Upper lobe of left lung (tissue), 6 donors: ENCODE measurements around the gene EPHB4. TPM values are rescaled to one million over a fixed set of nuclear protein-coding genes. Genes with fewer than 3 reads are reported as not detected.

Experiments used
- ATAC-seq, 2 donors: fragments of 200-7000 bp; cut with Tn5 transposase; one replicate each; pipeline ENCODE4 v1.9.1; 2022; ENCODE audit warnings: mild to moderate bottlenecking in 2 of 2, moderate library complexity in 2 of 2; ENCODE audit not compliant: low FRiP score in 2 of 2
- DNase-seq, 2 donors: peaks; one replicate each; pipeline ENCODE4 v3.0.0-alpha.2; 2019 to 2020
- H3K27ac ChIP-seq, 4 donors: fragments of 200-600 bp; sonication (generic); one replicate each; pipeline ENCODE4 v1.5.1; 2016 to 2019
- H3K27me3 ChIP-seq, 4 donors: fragments of 200-600 bp; sonication (generic); one replicate each; pipeline ENCODE4 v1.5.1; 2017 to 2019
- H3K36me3 ChIP-seq, 4 donors: fragments of 200-600 bp; sonication (generic); one replicate each; pipeline ENCODE4 v1.5.1; 2016 to 2019
- H3K4me1 ChIP-seq, 4 donors: fragments of 200-600 bp; sonication (generic); one replicate each; pipeline ENCODE4 v1.5.1; 2018 to 2019
- H3K4me3 ChIP-seq, 4 donors: fragments of 200-600 bp; sonication (generic); one replicate each; pipeline ENCODE4 v1.5.1; 2017 to 2019; ENCODE audit warnings: mild to moderate bottlenecking in 2 of 4, moderate library complexity in 1 of 4
- H3K9me3 ChIP-seq, 4 donors: fragments of 200-600 bp; sonication (generic); one replicate each; pipeline ENCODE4 v1.5.1; 2018 to 2019
- EP300 ChIP-seq, 4 donors: sonication (generic); formaldehyde crosslinking; IDR thresholded peaks; one replicate each; pipeline ENCODE4 v1.5.1; 2017; ENCODE audit warnings: antibody characterized with exemption in 4 of 4, control low read depth in 2 of 4
- POLR2A ChIP-seq, 4 donors: fragments of 450-650 bp; IDR thresholded peaks; one replicate each; pipeline ENCODE4 v1.5.1; 2016 to 2017; ENCODE audit warnings: antibody characterized with exemption in 4 of 4, mild to moderate bottlenecking in 2 of 4
- POLR2AphosphoS5 ChIP-seq, 2 donors: sonication (generic); formaldehyde crosslinking; IDR thresholded peaks; one replicate each; pipeline ENCODE4 v1.5.1; 2017; ENCODE audit warnings: antibody characterized with exemption in 2 of 2
- WGBS, 2 donors: methylation state at CpG; one replicate each; pipeline ENCODE4 v1.1.5; 2017 to 2018; 5-methylcytosine and 5-hydroxymethylcytosine counted together
- total RNA-seq, 6 donors: library from RNA; depleted of rRNA in 4 of 6; stranded (reverse); fragments of >200 nt in 4 of 6; gene quantifications; one replicate each; pipeline versions ENCODE4 v1.1.0 to v1.2.1, GENCODE V29; 2016 to 2021
- TF ChIP-seq, protein P1 (sequence below), 6 experiments: fragments of 450-650 bp in 4 of 6; fragments of 200-600 bp in 2 of 6; sonication (generic) in 2 of 6; IDR thresholded peaks; one replicate each; pipeline ENCODE4 v1.5.1; 2016 to 2019; ENCODE audit warnings: antibody characterized with exemption in 6 of 6
- donor health status: DM: no; HTN: no; CAD: no; lungs with moderate emphysema.
- donor health status: DM: no; HTN: yes; CAD: no; lungs with severe emphysema.

Gene EPHB4
- total RNA-seq, 6 donors from 2014 or later: 36.7 to 96.5 (median 56.6) TPM

DNA sequence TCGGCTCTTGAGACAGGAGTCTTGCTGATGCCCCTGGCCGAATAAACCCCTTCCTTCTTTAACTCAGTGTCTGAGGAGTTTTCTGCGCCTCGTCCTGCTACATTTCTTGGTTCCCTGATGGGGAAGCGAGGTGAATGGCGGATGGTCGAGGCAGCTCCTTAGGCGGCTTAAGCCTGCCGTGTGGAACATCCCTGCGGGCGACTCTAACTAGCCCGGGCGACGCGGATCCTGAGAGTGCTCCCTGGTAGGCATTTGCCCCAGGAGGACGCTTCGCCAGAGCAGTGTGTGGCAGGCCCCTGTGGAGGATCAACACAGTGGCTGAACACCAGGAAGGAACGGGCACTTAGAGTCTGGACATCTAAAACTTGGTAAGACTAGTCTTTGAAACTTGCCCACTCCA, 12.0 kb upstream of the EPHB4 start:
- ATAC-seq: no peak
- Histone ChIP-seq H3K4me1 (peaks cover 9 to 30% (median 17%) of the 10 kb centered on the region in 4 donors), H3K27ac (no peak overlapping the region), H3K9me3 (no peaks in the 10 kb centered on the region), H3K36me3 (no peaks in the 10 kb centered on the region), H3K4me3 (no peak overlapping the region), H3K27me3 (no peaks in the 10 kb centered on the region)
- 94 to 95% methylated on average over 18 of the region's 18 CpGs for WGBS, 2 donors
- no peak for DNase-seq
- TF ChIP-seq POLR2AphosphoS5 (IDR thresholded peaks at IDR 0.05) (no peak), EP300 (IDR thresholded peaks at IDR 0.05) (no peak), POLR2A (IDR thresholded peaks at IDR 0.05) (no peak)
- TF ChIP-seq, protein P1, sequence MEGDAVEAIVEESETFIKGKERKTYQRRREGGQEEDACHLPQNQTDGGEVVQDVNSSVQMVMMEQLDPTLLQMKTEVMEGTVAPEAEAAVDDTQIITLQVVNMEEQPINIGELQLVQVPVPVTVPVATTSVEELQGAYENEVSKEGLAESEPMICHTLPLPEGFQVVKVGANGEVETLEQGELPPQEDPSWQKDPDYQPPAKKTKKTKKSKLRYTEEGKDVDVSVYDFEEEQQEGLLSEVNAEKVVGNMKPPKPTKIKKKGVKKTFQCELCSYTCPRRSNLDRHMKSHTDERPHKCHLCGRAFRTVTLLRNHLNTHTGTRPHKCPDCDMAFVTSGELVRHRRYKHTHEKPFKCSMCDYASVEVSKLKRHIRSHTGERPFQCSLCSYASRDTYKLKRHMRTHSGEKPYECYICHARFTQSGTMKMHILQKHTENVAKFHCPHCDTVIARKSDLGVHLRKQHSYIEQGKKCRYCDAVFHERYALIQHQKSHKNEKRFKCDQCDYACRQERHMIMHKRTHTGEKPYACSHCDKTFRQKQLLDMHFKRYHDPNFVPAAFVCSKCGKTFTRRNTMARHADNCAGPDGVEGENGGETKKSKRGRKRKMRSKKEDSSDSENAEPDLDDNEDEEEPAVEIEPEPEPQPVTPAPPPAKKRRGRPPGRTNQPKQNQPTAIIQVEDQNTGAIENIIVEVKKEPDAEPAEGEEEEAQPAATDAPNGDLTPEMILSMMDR (IDR thresholded peaks at IDR 0.05): no peak

DNA sequence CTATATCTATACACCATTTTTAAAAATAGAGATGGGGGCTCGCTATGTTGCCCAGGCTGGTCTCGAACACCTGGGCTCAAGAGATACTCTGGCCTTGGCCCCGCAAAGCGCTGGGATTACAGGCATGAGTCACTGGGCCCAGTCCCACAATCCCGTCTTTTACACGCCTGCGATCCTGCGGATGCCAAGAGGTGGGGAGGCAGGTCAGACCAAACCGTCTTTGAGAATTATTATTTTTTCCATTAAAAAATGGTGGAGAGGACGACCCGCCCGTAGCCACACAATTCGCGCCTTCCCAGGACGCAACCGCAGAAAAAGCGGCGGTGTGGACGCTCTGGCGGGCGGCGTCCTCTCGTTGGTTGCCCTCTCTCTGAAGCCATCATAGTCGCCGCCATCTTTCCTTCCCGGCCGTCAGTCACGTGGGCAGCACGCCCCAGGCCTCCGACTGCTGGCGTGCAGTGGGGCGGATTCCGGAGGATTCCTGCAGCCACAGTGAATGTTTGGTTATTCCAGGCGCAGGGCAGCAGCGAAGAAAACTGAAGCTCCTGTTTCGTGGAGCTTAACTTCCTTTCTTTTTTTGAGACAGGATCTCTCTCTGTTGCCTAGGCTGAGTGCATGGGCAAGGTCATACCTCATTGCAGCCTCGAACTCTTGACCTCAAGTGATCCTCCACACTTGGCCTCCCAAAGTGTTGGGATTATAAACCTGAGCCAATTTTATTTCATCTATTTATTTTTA, 9.9 kb upstream of the EPHB4 start:
- peak in 2 of 4 donors; percentile 46 to 67 for TF ChIP-seq POLR2A (IDR thresholded peaks at IDR 0.05)
- TF ChIP-seq, protein P1 (IDR thresholded peaks at IDR 0.05): peak in 2 of 6 experiments; percentile 1 to 15
- peak in 1 of 4 donors; percentile 19 for TF ChIP-seq EP300 (IDR thresholded peaks at IDR 0.05)
- peak; percentile 74 to 78 for TF ChIP-seq POLR2AphosphoS5 (IDR thresholded peaks at IDR 0.05)
- Histone ChIP-seq H3K4me3 (peak overlapping the region; percentile 28 to 47 (median 38)), H3K27ac (peak overlapping the region; percentile 78 to 91 (median 85)), H3K36me3 (no peaks in the 10 kb centered on the region), H3K9me3 (no peaks in the 10 kb centered on the region), H3K27me3 (no peaks in the 10 kb centered on the region), H3K4me1 (peaks cover 9 to 30% (median 17%) of the 10 kb centered on the region in 4 donors)
- 2 to 11% methylated on average over 6 to 36 of the region's 37 CpGs for WGBS, 2 donors
- DNase-seq (peak; percentile 93), ATAC-seq (peak; percentile 95 to 98)

DNA sequence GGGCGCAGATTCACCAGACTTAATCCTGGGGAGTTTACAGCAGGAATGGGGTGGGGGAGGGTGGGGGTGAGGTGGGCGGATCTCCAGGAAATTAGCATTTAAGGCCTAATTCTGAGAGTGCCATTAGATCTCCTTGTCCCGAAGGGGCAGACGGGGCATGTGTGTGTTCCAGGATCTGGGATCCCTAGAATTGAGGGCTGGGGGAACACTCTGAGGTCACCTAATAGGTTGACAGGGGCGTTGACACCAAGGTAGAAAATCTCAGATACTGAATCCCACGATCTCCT, 9.4 kb upstream of the EPHB4 start:
- Histone ChIP-seq H3K36me3 (no peaks in the 10 kb centered on the region), H3K4me3 (peak overlapping the region in 3 of 4 donors; percentile 31 to 47 (median 46)), H3K27me3 (no peaks in the 10 kb centered on the region), H3K27ac (peak overlapping the region; percentile 78 to 91 (median 85)), H3K9me3 (no peaks in the 10 kb centered on the region), H3K4me1 (peaks cover 9 to 30% (median 17%) of the 10 kb centered on the region in 4 donors)
- TF ChIP-seq EP300 (IDR thresholded peaks at IDR 0.05): no peak
- no peak for TF ChIP-seq POLR2AphosphoS5 (IDR thresholded peaks at IDR 0.05)
- TF ChIP-seq, protein P1 (IDR thresholded peaks at IDR 0.05): no peak
- no peak for TF ChIP-seq POLR2A (IDR thresholded peaks at IDR 0.05)
- DNase-seq (no peak), ATAC-seq (no peak)
- 24 to 32% methylated on average over 5 to 6 of the region's 6 CpGs for WGBS, 2 donors

DNA sequence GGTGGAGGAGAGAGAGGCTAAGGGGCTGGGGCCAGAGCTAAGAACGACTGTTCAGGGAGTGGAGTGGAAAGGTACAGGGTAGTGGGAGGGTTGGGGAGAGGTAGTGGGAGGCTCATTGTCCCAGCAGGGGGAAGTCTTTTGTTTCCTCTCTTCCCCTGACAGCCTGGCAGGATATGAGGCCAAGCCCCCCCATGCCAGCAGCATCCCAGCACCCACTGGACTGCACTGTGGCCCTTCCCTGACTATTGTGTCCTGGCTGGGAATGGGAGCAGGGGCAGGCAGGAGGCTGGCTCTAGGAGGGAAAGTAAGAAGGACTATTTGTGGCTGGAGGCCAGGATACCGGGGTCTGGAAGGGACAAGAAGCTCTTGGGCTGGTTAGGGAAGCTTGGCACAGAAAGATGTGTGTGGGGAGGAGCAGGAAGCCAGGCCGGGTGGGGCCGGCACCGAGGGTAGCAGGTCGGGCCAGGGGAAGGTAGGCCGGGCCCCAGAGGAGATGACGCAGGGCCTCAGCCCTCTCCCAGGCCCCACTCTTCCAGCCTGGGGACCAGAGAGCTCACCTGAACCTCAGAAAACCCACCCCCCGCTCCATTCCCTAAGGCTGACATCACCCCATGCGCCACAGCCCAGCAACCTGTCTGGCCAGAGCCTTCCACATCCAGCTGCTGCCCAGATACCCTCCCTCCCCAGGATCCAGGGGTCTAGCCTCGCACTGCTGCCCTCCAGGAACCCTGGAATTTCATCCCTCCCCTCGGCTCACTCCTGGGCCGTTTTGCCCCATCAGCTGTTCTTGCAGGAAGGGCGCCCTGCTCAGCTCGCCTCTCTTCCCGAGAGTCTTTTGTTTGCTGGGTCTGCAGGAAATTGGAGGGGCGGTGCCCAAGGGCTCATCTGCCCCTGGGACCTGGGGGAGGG, 8.8 kb upstream of the EPHB4 start:
- peak overlapping the region; percentile 78 to 91 (median 85) for H3K27ac ChIP-seq
- H3K36me3 ChIP-seq: no peaks in the 10 kb centered on the region
- H3K9me3 ChIP-seq: no peaks in the 10 kb centered on the region
- H3K4me3 ChIP-seq: peak overlapping the region in 3 of 4 donors; percentile 31 to 47 (median 46)
- ATAC-seq (peak; percentile 39 to 87), DNase-seq (peak; percentile 50 to 79)
- TF ChIP-seq POLR2A (IDR thresholded peaks at IDR 0.05): no peak
- TF ChIP-seq POLR2AphosphoS5 (IDR thresholded peaks at IDR 0.05): peak; percentile 47 to 55
- no peak for TF ChIP-seq EP300 (IDR thresholded peaks at IDR 0.05)
- H3K27me3 ChIP-seq: no peaks in the 10 kb centered on the region
- 21 to 27% methylated on average over 11 to 17 of the region's 17 CpGs for WGBS, 2 donors
- peaks cover 9 to 30% (median 17%) of the 10 kb centered on the region in 4 donors for H3K4me1 ChIP-seq

DNA sequence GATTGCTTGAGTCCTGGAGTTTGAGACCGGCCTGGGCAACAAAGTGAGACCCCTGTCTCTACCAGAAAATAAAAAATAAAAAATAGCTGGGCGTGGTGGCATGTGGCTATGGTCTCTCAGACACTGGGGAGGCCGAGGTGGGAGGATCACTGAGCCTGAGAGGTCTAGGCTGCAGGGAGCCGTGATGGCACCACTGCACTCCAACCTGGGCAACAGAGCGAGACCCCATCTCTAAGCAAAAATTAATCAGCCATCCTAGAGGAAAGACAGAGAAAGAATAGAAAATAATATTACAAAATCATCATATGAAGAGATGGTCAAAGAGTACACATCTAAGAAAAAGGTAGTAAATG, 4.9 kb upstream of the EPHB4 start:
- peaks cover 0 to 8% (median 3%) of the 10 kb centered on the region in 4 donors for H3K27me3 ChIP-seq
- peaks cover 22 to 51% (median 32%) of the 10 kb centered on the region in 4 donors for H3K4me1 ChIP-seq
- 87 to 89% methylated on average over 5 of the region's 5 CpGs for WGBS, 2 donors
- no peaks in the 10 kb centered on the region for H3K36me3 ChIP-seq
- H3K4me3 ChIP-seq: no peak overlapping the region
- ATAC-seq (no peak), DNase-seq (no peak)
- no peak for TF ChIP-seq POLR2A (IDR thresholded peaks at IDR 0.05)
- no peak for TF ChIP-seq EP300 (IDR thresholded peaks at IDR 0.05)
- TF ChIP-seq, protein P1 (IDR thresholded peaks at IDR 0.05): no peak
- no peaks in the 10 kb centered on the region for H3K9me3 ChIP-seq
- H3K27ac ChIP-seq: peak overlapping the region in 1 of 4 donors; percentile 87
